ENCODE data around the gene RNFT2.

Gene RNFT2, protein sequence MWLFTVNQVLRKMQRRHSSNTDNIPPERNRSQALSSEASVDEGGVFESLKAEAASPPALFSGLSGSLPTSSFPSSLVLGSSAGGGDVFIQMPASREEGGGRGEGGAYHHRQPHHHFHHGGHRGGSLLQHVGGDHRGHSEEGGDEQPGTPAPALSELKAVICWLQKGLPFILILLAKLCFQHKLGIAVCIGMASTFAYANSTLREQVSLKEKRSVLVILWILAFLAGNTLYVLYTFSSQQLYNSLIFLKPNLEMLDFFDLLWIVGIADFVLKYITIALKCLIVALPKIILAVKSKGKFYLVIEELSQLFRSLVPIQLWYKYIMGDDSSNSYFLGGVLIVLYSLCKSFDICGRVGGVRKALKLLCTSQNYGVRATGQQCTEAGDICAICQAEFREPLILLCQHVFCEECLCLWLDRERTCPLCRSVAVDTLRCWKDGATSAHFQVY

DNA sequence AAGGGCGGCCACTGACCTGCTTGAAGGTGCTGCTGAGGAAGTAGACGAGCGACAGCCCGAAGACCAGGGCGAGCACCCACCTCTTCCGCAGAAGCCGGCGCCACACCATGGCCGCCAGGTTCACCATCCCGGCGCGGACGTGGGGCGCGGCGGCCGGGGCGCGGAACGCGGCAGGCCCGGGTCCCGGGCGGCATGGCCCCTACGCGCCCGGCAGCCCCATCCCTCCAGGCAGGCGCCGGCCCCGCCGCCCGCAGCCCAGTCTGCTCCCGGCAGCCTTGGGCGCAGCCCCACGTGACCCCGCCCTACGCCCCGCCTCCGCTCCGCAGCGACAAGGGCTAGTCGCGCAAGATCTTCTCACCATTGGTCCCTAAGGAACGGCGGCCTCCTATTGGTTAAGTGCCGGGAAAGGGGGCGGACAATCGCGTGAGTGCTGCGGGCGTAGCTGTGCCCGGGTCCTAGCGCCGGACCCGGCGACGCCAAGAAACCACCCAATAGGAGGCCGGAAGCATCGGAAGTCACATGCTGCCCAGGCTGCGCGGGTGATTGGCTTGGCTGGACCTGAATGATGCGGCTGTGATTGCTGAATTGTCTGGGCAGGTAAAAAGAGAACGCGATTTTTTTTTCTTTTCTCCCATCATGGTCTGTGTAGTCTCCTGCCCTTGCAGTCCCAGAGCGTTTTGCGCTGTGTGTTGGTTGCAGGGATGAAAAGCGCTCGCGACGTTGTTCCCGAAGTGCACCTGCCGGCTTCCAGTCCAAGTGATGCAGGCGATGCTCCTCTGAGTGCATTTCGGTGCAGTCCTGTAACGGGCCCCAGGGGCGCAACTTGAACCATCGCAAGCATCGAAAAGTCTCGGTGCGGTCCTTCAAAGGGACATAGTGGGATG, at the start of gene RNFT2, which contains the start of gene SPRING1:
TSS of gene RNFT2 (plus strand) at position 542 of the 884 bp plus-strand sequence. CDS start 2,183 bp downstream, outside the sequence.
TSS of gene SPRING1 (minus strand) at position 296 of the 884 bp plus-strand sequence. CDS start at position 127, 169 bp downstream.
- DNase-seq, result peak; percentile 99

DNA sequence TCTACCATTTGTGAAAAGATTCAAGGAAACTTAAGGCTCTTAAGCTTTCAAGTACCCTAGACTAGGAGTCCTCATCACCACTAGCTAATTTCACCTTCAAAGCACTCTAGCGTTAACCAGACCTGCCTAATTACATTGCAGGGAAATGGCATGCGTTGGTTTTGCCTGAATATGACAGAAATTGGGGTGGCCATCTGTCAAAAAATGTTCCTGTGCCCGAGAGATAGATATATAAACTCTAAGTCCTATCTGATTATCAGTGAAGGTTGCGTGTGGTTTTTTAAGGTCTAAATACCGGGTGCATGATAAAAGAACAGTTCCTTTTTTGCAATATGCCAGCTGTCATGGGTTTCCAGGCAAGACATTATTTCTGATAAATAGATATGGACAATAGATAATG, 48.6 kb upstream of the RNFT2 start:
- no peak for DNase-seq

DNA sequence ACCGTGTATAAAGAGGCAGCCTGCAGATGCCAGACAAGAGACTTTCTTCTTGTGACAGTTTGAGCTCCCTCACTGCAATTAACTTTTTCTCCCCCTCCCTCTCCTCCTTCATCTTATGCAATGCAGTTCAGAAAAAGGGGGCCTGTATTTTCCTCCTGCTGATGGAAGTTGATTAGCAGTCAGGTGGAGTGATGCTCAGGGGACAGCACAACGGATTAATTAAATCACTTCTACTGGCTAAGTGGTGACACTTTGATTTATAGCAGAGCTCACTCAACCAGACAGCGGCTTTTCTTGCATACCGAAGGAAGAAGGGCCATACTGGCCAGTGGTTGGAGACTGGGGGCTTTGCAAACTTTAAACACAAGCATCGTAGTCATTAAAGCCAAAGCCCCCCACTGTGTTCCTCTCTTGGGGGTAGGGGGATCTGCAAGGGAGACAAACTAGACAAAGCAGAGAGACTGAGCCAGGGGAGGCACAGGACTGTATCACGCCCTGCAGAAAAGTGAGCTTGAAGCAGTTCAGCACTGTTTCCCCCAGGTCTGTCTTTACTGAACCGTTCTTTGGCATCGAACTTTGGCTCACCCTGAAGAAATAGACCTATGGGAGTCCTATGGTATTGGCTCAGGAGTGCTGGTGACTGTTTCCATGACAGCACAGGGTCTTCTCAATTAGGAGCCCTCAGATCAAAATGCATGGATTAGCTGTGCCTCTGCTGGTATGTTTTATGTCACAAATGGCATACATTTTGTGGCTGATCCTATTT, 48.0 kb upstream of the RNFT2 start:
- DNase-seq, result no peak

DNA sequence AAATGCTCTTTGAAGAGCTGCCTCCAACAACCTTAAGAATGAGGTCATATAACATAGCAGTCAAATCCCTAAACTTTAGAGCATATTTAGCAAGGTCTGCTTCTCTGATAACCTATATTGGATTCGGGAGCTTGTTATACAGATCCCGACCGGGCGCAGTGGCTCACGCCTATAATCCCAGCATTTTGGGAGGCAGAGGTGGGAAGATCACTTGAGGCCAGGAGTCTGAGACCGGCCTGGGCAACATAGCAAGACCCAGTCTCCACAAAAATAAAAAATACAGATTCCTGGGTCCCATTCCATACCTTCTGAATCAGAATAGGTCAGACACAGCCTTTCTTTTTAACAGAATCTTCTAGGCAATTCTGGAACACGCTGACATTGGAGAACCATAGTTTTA, 46.9 kb upstream of the RNFT2 start:
- no peak for DNase-seq

DNA sequence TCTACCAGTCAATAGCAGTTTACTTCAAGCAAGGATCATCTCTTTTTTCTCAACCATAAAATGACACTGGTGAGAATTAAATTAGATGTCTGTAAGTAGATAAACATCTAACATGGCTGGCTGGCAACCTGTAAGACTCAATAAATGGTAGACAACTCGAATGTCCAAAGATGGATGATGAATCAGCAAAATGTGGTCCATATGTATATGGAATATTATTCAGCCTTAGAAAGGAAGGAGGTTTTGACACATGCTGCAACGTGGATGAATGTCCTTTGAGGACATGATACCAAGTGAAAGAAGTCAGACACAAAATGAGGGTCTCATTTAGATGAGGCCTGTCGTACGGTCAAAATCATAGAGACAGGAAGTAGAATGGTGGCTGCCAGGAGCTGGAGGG, 46.5 kb upstream of the RNFT2 start:
- no peak for DNase-seq

DNA sequence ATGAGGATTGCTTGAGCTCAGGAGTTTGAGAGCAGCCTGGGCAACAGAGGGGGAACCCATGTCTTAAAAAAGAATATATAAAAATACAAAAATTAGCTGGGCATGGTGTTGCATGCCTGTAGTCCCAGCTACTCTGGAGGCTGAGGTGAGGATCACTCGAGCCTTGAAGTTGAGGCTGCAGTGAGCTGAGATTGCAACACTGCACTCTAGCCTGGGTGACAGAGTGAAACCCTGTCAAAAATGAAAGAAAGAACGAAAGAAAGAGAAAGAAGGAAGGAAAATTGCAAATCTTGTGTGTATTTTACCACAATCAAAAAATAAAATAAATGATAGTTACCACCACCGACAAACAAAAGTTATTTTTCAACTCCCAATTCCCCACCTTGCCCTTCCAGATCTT, 45.5 kb upstream of the RNFT2 start:
- no peak for DNase-seq

DNA sequence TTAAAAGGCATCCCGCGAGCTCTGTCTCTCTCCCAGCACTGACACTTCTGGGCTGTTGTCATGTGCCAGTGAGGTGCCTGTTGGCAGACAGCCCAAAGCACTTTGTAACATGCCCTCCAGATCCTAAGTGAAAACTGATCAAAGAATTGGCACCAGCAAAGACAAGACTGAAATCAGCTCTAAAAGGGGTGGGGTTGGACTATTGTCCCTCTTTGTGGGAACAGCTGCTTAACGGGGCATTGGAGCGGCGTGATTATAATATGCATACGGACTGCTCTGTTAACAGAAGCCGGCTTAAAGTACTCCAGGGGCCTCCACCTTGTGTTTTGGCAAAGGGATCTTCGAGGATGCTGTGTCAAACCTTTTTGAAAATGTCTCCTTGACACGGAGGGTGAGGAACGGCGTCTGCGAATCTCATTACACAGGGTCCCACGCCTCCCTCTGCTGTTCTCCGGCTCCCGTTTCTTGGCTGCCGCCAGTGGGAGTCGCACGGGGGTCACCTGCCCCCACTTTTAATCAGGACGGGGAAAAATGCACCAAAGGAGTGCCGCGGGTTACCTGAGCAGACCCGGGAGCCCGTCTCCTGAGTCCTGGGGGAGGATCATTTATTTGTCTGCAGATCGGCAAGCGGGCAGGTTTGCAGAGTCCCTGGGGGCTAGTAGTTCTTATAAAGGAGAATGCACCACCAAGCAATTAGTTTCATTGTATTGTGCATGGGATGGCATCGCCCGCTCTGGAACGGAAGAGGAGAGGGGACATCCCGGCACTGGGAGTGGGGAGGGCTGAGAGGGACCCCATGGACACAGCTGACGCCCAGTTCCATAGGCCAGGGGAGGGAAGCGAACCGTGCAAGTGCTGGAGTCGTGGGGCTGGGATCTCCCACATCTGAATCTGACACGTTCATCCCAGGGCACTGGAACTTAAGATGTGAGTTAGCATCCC, 44.6 kb upstream of the RNFT2 start:
- DNase-seq, result no peak

DNA sequence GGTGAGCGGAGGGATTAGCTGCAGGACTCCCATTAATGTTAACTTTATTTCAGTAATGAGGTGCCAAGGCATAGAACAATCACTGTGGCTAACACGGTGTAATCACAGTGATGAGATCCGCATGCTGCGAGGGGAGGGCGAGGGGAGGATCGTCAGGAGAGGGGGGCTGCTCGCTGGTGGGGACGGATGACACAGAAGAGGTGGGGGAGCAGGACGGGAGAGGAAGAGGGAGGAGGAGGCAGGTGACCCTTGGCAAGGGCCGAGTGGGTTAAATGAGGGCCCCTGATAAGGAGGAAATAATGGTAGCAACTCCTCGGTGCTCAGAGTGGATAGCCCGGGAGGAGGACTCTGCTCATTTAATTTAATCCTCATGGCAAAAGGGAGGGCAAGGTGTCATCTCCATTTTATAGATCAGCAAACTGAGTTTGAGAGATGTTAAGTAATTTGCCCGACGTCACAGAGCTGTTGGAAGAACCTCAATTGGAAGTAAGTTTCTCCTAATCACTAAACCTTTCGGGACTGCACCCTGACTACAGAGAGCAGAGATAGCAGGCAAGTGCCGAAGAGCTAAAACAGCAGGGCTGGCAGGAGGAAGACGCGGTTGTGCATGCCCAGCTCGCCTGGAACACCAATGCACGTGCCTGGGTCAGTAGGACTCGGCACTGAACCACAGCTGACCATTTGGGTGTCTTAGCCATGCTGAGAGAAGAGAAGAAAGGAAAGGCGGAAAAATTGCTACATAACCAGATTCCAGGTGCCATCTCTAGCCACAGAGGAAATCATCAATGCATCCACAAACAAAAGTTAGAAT, 43.3 kb upstream of the RNFT2 start:
- DNase-seq, result no peak

DNA sequence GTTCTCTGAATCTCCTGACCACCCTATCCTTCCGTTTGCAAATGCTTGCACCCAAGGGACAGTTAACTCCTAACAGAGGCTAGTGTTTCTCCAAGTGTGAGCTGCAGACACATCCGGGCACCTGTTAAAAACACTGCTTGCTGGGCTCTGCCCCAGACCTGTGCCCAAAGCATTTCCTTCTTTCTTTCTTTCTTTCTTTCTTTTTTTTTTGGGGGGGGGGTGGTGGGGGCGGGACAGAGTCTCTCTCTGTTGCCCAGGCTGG, 42.7 kb upstream of the RNFT2 start:
- DNase-seq, result no peak

DNA sequence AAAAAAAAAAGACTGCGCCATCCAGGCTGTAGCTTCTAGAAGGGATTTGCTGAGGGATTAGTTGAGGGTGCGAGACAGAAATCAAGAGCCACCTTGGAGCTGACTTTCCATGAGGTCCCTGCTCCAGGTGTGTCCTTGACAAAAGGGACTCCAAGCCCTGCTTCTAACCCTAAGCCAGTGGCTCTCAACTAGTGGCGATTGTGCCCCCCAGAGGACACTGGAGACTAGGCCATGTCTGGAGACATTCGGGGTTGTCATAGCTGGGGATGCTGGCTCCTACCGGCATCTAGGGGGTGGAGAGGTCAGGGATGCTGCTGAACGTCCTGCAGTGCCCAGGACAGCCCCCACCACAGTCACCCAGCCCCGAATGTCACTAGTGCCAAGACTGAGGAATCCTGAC, 40.8 kb upstream of the RNFT2 start:
- peak; percentile 9 for DNase-seq

DNA sequence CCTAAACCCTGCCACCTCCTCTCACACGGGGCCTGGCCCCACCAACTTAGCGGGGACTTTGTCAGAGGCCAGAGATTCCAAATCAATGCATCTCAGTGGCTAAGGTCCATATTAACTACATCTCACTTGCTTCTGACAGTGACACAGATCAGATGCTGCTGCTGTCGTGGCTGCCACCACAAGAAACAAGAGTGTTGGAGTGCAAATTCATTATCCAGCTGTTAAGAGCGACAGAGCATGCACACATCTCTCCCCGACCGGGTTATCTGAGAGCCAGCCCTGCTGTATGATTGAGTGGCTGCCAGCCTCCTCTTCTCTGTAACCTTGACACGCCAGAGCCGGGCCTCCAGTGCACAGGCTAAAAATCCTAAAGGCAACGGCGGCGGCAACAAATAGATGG, 40.4 kb upstream of the RNFT2 start:
- DNase-seq, result no peak

DNA sequence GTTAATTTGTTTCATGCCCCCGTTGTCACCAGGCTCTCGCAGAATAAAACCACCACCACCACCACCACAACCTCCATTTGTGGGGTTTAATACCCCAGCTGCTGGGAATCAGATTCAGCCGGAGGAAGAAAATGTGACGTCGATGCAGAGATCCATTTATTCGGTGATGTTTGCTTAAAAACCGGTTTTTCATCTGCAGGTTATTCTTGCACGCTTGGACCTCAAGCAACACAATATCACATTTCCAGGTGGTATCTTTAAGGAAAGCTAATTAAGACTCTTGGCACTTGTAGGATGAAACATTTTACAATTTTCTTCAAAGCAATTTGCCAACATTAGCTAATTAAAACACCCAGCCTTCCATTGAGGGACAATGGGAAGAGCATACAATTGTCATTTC, 40.0 kb upstream of the RNFT2 start:
- no peak for DNase-seq

DNA sequence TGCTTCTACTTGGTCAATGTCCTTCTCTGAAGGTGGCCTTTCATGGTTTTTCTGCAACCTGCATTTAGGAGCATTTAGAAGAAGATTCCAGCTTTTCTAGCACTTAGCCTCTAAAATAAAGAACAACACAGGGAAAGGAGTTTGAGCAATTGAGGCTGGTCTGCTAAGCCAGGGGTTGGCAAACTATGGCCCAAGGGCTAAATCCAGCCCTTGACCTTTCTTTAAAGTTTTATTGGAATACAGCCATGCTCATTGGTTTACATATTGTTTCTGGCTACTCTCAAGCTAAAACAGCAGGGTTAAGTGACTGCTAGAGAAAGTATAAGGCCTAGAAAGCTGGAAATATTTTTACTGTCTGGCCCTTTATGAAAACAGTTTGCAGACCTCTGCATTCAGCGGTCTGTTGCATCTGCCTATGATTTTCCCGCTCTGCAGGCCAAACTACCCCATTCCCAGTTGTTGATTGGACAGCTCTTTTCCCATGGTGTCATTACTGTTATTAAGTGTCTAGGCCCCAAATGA, 39.5 kb upstream of the RNFT2 start:
- no peak for DNase-seq

DNA sequence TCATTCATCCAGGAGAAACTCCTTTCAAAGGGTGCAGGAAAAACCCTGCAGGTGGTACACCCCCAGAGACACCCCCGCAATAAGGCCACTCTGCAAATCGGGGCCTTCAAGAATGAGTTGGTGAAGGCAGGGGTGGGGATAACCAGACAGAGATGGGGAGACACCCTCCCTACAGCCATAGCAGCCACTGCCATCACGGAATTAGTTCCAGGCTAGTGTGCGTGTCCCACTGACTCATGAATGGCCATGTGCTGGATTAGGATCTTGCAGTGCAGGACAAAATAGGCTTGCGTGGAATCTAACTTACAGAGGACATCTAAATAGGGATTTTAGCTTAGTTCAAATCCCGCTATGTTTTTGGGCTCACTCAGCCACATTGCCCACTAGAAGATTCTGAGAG, 38.0 kb upstream of the RNFT2 start:
- DNase-seq, result no peak

DNA sequence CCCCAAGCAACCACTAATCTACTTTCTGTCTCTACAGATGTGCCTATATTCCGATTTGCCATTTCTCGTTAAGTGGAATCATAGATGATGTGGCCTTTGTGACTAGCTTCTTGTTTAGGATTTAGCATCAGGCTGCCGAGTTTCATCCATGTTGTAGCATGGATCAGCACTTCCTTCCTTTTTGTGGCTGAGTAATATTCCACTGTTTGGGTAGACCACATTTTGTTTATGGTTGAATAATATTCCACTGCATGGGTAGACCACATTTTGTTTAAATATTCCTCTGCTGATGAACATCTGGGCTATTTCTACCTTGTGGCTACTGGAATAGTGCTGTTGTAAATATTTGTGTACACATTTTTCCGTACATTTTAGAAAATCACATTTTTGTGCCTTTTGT, 36.7 kb upstream of the RNFT2 start:
- DNase-seq, result no peak

DNA sequence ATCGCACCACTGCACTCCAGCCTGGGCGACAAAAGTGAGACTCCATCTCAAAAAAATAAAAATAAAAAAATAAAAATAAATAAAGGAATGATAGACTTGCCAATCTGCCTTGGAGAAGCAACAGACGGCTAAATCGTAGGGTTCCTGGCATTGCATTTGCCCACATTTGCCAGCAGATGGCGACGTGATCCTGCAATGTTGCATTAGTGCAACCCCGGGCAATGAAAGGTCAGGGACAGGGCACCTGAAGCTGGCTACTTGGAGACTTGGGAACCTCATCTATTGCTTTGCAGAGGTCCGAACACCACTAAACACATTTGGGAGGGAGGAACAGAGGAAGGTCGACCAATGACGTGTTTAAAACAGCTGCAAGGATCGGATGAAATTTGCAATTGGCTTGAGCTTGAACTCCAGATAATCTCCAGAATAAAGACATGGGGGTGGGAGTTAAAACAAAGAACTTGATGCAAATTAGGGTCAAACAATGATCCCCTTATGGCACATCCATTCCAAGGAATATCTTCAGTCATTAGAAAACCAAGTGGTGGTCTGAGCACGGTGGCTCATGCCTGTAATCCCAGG, 34.8 kb upstream of the RNFT2 start:
- peak; percentile 74 for DNase-seq

DNA sequence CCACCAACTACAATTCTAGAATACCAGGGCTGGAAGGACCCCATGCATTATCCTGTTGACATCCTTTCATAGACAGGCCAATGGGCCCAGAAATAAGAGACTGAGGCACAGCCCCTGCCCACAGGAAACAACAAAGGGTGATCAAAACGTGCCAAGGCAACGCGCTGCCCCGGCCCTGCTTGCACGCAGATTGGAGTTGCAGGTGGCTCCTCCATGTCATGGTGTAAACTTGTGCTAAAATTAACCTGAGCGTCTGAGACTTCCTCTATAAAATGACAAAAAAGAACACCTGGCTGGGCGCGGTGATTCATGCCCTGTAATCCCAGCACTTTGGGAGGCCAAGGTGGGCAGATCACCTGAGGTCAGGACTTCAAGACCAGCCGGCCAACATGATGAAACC, 30.4 kb upstream of the RNFT2 start:
- DNase-seq, result no peak

DNA sequence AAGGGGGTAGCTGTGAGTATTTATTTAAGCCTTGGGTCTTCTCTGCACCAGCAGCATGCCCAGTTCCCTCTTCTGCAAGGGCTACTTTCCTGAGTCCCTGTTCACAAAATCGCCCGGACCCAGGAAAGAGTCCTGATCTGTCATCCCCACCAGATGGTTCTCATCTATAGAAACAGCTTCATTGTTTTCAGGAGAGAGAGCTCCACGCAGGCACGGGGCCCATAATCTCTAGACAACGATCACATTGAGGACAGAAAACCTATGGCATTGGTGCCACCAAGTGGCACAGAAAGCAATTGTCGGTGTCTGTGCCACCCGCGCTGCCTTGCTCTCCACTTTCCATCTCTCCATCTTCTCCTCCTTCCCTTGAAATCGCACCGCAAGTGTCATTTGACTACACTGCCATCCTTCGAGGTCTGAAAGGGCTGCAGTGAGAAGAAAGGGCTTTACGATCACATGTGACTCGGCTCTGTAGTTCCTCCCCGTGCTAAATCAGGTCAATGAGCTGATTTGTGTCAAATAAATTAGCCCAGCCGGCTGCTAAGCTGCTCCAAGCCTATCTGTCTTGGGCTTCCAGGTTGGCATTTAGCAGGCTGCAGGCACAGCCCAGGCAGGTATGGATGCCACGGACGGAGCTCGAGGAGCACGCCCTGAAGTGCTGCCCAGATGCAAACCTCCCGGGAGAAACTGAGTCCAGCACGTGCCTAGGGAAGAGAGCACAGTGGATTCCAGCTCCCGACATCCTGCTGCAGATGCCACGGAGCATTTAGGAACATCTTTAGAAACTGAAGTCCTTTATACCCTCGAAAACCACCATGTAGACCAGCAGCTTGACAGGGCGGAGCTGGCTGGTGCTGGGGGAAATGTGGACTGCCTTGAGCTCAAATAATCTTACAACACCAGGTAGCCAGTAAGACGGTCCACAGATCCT, 29.0 kb upstream of the RNFT2 start:
- peak; percentile 52 for DNase-seq

DNA sequence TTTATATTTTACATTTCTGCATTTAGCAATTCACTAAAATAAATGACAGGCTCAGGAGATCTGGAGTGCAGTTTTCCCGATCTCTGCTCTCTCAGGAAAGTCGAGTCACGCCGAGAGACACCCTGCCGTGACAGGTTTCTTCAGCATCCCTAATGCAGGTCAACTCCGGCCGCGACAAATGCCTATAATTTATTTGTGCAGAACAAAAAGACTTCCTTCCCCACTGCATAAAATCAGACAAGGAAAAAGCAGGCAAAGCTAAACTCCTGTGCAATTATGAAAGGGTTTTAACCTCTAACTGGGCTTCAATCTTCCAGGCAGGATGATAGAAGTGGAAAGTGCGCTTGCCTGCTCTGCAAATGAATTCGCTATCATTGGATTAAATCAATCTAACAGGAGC, 28.3 kb upstream of the RNFT2 start:
- no peak for DNase-seq

Data from CD4-positive, alpha-beta T cell treated with Interleukin-6 for 4 hours (primary cell).